ENCODE results near the gene TNFAIP2.
"Not testable (repeated sequence)": the region's sequence is repeated elsewhere in the genome, so short reads cannot be mapped to it uniquely, and the experiment has no call there.

TNFAIP2 gene

DNA sequence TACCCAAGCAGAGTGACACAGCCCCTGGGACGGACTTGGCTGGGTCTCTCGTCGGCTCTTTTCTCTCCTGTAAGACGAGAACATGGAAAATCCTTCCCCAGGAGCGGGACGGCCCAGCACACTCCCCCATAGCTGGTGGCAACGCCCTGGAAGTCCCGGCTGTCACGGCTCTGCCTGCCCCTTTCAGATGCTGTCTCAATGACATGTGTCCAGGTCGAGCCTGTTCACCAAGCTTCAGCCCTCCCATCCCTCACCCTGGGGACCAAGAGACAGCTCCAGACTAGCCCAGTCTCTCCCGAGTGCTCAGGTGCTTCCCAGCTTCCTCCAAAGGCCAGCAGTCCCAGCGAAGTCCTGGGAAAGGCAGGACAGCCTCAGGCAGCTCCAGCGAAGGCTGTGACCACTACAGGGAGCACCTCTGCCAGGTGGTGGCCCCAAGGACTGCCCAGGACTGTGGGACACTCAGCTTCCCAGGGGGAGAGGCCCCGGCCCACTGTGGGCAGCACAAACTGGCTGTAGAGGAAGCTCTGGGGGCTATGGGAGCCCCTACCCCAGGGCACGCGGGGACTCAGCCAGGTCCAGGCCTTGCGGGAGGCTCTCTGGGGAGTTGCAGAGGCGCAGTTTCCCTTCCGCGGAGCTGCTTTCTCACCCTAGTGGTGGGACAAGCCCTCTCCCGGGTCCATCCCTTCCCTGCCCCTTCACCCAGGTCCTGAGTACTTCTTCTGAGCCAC lies 33.6 kb downstream of the TNFAIP2 start:
- DNase-seq, result no peak

DNA sequence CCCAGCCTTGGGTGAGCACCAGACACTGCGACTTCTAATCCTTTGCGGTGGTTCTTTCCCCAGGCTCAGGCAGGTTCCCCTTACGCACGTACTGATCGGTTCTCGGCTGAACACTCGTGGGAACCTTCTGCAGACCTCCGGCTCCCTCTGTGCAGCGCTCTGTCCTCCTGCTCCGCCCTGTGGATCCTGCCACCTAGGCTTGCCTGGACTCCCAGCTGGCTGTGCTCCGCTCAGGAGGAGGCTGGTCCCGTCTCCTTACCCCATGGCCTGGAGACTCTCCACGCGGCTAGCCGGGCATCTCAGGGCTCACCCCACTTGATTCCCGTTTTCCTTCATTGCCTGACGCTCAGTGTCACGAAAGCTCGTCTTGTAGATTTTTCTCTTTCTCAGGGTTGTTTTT lies 34.7 kb downstream of the TNFAIP2 start:
- no peak for DNase-seq

DNA sequence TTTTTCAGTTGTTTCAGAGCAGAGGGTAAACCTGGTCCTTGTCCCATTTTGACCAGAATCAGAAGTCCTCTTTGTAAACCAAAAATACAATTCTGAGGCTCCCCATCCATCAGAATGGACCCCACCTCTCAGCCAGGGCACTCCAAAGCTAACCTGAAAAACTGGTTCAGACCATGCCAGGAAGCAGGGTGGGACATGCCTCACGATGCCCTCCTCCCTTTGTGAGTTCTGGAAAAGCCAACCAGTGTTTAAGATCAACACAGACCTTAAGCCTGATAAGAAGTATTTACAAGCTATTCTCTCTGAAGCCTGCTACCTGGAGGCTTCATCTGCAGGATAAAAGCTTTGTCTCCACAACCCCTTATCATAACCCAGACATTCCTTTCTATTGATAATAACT lies 35.4 kb downstream of the TNFAIP2 start:
- DNase-seq, result no peak

DNA sequence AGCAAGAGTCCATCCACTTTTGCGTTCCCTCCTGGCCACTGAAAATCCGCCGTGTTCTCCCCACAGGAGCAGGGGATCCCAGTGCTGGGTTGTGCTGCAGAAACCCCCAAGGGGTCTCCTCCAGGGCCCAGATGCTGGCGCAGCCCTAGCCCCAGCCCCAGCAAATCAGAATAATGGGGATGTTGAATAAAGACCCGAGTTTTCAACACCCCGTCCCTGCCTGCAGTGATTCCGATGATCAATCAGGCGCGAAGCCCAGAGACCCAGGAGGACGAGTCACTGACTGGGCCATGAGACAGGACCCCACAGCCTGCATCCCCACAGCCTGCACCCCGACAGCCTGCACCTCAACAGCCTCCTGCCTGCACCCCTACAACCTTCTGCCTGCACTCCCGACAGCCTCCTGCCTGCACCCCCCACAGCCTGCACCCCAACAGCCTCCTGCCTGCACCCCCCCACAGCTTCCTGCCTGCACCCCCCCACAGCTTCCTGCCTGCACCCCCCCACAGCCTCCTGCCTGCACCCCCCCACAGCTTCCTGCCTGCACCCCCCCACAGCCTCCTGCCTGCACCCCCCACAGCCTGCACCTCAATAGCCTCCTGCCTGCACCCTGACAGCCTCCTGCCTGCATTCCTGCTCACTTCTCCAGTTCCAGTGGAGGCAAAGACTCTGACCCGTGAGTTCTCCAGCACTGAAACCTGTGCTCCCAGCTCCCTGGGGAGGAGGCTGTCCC lies 37.2 kb downstream of the TNFAIP2 start:
- DNase-seq, result no peak

DNA sequence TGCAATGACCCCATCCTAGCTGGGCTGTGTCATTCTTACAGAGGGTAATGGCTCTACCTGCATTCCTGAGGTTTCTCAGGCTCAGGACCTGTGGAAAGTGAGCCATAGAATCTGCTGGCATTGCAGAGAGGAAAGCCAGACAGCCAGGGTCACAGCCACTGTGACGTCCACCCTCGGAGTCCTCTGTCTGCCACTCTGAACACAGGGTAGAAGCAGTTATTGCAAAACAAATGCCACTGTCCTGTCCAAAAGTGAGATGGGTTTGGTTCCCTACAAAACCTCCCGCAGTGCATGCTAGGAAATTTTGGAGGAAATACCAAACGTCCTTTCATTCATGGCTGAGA lies 37.8 kb downstream of the TNFAIP2 start:
- DNase-seq, result no peak

DNA sequence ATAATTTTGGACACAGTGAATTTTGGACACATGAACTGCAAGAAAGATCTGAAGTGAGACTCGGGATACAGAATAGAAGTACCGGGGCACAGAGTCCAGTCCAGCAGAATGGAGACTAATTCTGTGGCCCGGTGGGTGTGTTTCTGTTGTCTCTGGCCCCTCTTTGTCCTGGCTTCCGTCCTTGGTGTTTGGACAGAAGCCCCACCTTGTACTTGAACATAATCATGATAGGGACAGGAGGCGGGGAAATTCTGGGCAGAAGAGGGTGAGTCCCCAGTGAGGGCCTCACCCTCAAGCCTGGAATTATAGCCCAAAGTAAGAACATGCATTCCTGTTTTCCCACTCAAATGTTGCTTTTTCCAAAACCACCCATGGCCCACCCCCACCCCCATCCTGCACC lies 39.9 kb downstream of the TNFAIP2 start:
- no peak for DNase-seq

DNA sequence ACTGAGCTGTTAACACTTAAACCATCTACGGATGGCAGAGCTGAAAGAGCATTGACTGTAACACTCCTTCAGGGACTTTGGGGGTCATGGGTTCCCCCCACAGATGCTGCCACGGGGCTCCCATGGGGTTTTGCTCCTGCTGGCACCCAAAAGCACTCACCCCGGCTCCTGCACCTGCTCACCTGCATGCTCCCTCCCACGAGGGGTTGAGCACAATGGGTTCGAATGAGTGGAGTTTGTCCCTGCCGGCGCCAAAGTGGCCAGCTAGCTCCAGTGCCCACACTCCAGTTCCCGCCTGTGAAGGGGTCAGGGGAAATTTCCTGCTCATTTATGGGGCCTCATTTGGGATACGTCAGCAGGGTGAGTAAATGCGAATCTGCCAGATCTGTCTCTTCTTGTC lies 40.7 kb downstream of the TNFAIP2 start:
- no peak for DNase-seq

DNA sequence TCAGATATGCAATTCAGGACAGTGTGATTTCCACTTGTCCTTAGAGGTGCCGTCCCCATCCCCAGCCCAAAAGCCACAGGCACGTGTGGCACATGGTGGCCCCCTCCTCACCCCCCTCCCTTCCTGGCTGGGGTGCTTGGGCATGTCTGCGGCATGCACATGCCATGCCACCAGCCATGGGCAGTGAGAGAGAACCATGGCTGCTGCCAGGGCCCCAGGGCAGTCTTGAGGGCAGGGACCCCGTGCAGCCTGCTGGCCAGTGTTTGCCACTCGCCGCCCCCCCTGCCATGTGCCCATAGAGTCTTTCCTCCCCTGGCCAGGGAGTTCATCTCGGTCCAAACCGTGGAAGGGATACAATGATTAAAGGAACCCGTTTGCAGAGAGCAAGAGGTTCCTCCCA lies 41.5 kb downstream of the TNFAIP2 start:
- no peak for DNase-seq

DNA sequence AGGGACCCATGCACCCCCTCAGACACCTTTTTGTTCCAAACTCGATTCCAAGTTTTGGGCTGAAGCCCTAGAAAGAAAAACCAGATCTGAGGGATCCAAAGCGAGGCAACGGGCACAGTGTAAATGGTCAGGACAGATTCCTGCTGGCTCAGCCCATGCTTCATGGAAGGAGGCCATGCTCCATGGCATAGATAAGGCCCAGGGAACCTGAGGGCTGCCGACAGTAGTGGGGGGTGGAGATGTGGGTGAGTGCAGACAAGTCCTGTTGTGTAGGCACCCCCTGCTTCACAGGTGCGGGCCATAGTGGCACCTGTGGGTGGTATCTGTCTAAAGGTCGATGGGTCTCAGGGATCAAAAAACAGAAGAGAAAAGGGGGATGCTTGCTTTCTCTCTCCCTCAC lies 42.1 kb downstream of the TNFAIP2 start:
- no peak for DNase-seq

DNA sequence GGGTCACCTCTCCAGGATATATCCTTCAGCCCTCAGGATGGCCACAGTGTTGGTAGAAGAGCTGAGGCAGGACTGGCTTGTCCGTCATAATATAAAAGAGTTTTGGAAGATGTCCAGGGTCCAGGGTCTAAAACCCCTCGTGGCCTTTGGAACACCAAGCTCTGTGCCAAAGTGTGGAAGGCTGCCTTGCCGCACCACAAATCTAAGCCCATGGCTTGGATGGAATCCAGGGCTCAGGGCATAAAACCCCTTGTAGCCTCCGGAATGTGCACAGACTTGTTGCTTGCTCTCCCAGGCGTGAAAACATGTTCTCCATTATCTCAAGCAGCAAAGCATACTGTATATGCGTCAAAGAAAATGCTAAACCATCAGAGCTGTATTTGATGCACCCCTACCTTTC lies 46.7 kb downstream of the TNFAIP2 start:
- DNase-seq, result no peak

DNA sequence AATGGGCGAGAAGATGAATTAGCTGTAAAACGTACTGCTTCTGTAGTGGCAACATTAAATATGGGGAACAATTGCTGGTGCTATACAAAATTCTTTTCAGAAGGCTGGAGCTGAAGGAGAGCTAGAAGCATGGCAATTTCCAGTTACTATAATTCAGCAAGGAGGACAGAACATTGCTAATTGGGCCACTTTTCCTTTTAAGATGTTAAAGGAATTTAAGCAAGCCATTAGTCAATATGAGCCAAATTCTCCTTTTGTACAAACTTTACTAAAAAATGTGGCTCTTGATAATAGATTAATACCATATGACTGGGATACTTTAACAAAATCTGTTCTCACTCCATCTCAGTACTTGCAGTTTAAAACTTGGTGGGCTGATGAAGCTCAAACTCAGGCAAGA lies 47.9 kb downstream of the TNFAIP2 start:
- DNase-seq, result not testable (repeated sequence)

DNA sequence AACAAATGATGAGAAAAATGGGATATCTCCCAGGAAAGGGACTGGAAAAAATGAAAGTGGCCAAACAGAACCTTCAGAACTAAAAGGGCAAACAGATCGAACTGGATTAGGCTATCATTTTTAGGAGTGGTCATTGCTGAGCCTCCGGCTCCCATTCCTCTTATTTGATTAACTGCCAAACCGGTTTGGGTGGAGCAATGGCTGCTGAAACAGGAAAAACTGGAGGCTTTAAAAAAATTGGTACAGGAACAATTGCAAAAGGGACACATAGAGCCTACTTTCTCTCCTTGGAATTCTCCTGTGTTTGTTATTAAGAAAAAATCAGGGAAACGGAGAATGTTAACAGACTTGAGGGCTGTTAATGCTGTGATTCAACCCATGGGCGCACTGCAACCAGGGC lies 49.7 kb downstream of the TNFAIP2 start:
- no peak for DNase-seq

DNA sequence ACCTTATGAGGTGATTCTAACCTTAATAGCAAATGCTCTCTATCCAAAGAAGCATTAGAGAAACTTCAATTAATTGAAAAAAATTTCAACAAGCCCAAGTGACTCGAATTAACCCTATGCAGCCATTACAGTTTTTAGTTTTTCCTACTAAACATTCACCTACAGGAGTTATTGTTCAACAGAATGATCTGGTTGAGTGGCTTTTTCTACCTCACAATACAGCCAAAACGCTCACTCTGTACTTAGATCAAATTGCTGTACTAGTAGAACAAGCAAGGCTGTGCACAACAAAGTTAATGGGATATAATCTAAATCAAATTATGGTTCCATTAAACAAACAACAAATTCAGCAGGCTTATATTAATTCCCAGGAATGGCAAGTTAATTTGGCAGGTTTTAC lies 50.6 kb downstream of the TNFAIP2 start:
- DNase-seq, result not testable (repeated sequence)

DNA sequence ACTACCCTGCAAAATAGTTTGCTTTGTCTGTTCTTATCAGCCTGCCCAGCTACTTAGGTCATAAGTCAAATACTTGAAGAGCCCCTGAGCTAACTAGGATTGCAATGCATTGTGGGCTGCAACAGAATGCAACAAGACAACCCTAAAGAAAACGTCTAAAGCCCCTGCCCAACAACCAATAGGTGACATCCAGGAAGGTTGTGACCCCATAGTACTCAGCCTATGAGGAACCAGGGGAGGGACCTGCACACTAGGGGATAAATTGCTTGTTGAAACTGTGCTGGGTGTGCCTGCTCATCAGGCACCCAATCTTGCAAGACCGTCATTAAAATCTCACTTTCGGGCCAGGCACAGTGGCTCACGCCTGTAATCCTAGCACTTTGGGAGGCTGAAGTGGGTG lies 52.9 kb downstream of the TNFAIP2 start:
- not testable (repeated sequence) for DNase-seq

DNA sequence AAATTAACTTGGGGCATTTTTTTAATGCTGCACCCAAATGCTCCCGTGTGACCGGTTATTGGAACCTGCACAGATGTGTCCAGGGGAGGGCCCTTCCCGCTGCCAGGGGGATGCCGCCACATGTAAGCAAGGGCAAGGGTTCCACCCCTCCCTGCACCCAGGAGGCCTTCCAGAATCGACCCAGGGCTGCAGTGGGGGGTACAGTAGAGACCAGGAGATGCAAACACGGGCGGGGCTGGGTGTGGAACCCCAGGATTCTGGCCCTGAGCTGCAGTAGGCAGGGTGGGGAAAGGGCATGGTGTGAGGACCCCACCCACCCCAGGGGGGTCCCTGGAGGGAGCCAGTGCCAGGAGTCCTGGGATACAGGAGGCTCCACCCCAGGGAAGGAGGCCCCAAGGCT lies 54.1 kb downstream of the TNFAIP2 start:
- no peak for DNase-seq

DNA sequence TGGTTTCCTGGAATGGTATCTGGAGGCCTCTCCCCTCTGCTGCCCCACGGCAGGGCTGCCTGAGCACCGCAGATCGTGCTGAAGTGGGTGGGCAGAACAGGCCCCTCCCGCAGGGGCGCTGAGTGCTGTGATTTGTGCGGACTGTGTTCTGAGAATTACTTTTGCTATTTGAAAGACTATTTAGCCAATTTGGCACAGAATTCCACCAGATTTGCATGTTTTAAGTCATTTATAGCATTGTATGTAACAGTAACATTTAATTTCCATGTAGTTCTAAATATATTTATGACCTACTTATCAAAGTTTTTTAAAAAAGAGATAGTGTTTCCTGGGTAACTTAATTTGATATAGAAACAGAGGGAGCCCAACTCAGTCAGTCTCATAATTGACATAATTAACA lies 55.3 kb downstream of the TNFAIP2 start:
- DNase-seq, result no peak

DNA sequence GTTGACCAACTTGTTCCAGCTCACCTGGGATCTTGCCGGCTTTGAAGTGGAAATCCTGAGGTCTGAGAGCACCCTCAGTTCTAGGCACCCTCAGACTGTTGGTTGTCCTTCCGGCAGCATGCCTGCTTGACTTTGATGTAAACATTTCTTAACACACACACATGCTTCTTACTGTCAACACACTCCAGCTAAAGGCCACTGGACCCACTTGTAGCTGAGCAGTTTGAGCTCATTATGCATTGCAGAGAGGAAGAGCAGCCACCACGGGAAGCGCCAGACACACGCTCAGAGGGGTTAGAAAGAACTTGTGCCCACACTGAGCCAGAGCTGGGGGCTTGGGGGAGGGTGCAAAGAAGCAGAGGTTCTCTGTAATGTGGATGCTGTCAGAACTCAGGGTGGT lies 55.8 kb downstream of the TNFAIP2 start:
- no peak for DNase-seq

DNA sequence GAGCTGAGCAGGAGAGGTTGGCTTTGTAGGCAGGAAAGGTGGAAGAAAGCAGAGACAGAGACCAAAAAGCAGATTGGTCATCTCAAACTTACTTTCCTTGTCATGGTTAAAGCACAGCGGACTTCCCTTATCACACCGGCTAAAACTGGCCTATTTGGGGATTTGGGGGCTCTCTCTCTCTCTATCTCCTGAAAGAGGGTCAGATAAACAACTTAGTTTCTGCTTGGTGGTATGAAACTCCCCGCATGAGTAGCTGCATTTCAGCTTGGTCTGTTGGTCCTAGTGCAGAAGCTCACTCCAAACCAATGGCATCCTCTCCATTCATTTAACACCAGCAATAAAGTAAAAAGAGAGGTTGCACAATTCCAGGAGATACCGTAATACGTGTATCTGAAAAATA lies 57.1 kb downstream of the TNFAIP2 start:
- DNase-seq, result no peak

DNA sequence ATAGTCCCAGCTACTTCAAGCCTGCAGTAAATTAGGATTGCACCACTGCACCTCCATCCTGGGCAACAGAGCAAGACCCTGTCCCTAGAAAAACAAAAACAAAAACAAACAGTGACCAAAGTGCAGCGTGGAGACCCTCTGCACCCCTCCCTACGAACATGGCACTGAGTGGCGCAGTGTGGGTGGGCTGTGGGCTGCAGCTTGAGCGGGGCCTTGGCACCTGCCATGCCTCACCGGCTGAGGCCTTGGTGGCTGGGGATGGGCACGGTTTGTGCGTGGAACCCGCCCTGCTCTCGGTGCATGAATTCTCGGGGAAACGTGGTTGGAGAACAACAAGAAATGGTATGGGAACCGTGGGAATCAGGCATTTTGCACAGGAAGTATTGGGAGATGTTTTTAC lies 60.8 kb downstream of the TNFAIP2 start:
- DNase-seq, result no peak

DNA sequence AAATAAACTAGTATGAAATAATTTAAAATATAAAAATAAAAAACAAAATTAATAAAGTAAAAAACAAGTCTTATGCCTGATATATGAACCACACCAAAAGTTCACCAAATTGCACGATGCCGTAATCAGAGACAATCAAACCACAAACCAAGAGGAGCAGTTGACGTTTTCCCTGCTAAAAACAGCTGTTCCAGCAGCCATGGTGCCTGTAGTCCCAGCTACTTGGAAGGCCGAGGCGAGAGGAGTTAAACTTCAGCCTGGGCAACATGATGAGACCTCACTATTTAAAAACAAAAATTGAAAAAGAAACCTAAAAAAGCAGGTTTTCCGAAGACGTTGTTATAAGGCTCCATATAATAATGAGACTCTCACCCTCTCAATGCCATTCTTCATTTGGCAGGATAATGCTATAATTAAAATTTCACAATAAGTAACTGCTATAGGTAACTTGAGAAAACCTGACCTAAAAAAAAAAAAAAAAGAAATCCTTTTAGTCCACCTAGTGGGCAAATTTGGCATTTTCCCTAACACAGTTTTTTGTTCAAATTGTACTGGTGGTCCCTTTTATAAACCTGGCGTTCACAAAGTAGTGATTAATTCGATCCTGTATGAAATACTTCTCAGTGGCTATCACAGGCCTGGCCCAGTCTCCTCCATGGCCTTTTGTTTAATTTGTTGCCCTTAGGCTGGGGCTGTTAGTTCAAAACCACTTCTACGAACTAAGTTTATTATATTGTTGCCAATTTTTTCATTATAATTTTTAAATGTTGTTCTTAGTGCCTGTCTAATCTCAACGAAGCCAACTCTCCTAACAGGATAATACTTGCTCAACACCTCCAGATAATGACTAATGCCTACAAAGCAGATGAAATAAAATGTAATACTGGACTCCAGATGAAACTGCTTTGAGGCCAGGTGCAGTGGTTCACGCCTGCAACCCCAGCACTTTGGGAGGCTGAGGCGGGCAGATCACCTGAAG lies 62.1 kb downstream of the TNFAIP2 start:
- DNase-seq, result no peak

DNA sequence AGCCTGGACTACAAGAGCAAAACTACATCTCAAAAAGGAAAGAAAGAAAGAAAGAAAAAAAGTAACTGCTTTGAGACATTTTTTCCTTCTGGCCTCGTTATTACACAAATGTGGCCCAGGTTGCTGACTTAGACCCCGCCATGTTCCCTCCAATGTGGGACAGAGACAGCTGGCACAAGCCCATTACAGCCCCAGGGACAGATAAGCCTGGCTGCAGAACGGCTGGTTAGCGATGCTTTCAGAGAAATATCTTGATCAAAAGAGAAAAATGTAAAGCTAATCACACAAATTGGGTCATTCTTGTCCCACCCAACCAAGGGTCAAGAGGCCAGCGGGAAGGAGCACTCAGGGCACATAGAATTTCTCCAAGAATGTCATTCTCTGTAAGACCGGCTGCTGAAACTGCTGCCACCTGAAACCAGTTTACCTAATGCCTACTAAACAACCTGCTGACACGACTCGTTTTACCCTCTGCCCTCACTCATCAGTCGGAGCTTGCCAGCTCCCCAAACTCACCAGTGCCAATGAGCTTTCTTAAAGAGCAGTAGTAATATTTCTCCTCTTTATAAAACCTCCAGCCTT lies 63.1 kb downstream of the TNFAIP2 start:
- no peak for DNase-seq
